Myometrial cell (primary cell): Measurements from ENCODE around the gene GATA5. TPM values are rescaled to one million over a fixed set of nuclear protein-coding genes. Genes with fewer than 3 reads are reported as not detected.

Experiments used
- total RNA-seq: library from RNA; depleted of rRNA; stranded (reverse); fragments of >200 nt; gene quantifications from 2 replicates; pipeline ENCODE4 v1.2.3, GENCODE V29; 2015

GATA5 gene
- not detected in 2 replicates for total RNA-seq

DNA sequence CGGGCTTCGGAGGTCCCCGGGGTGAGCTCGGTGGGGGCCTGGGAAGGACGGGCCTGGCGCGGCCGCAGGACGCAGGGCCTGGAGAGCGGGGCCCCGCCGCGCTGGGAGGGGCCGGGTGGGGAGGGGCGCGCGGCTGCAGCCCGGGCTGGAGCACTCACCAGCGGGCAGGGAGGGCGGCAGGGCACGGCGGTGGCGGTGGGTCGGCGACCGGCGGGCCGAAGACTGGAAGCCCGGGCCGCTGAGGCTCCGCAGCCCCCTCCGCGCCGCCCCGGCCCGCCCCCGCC is at the start of gene GATA5:
GATA5 (minus strand) TSS at position 224 of the 284 bp plus-strand sequence. CDS start 474 bp downstream, outside the sequence.

DNA sequence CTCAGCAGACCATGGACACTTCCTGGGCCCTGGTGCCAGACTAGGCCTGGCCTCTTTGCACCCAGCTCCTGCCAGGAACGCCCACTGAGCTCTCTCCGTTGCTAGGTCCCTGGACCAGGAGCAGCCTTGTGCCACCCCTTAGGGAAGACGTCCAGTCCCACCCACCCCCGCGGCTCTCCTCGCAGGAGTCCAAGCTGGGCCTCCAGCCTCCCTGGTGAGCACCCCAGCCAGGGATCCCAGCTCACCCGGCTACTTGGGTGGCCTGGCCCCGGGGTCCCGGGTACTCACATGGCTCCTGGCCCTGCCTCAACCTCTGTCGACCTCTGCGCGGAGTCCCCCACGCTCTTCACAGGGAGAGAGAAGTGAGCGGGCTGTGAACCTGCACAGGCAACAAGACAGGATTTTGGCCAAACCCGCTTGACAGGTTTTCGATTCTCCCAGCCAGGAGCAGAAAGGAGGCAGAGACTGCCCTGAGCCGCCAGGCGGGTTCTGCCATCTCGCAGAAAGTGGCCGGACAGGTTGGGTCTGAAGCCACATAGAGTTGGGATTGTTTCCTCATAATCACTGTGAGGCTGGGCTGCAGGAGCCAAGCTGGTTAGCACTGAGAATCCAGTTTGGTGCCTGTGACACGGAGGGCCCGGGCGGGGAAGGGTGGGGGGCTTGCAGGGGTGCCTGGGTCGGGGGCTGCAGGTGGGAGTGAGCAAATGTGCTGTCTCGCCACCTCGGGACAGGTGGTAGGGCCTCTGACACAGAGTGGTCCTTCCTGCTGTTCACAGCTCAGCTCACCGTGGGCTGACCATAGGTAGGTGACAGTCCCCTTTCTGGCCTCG is 48.4 kb downstream of the GATA5 start, which contains the start of gene RBBP8NL:
RBBP8NL (minus strand) TSS at position 368 of the 830 bp plus-strand sequence. CDS start 7,892 bp downstream, outside the sequence.

Other genes starting within 250 kb of the GATA5 start
- 13.3 and 24.5 TPM in 2 replicates for gene OSBPL2, start 237.5 kb downstream of the GATA5 start, total RNA-seq
- gene ADRM1, start 173.0 kb downstream of the GATA5 start, total RNA-seq = 186 and 199 TPM in 2 replicates
- gene LAMA5, start 108.7 kb downstream of the GATA5 start, total RNA-seq = 16.3 and 20.8 TPM in 2 replicates
- gene RPS21, start 88.9 kb downstream of the GATA5 start, total RNA-seq = 3,372 and 3,765 TPM in 2 replicates
- gene CABLES2, start 68.7 kb downstream of the GATA5 start, total RNA-seq = 4.6 and 5.7 TPM in 2 replicates
- not detected in 2 replicates for gene RBBP8NL, start 48.5 kb downstream of the GATA5 start, total RNA-seq
- 0.89 and 3.7 TPM in 2 replicates for gene SLCO4A1, start 166.5 kb upstream of the GATA5 start, total RNA-seq
- not detected in 2 replicates for gene NTSR1, start 232.8 kb upstream of the GATA5 start, total RNA-seq